T-cell (primary cell): ENCODE data around the gene ALDOA. TPM values are rescaled to one million over a fixed set of nuclear protein-coding genes. Genes with fewer than 3 reads are reported as not detected.

Source experiments
- ATAC-seq, 4 experiments: fragments of 200-7000 bp in 3 of 4; fragments of 150-1000 bp in 1 of 4; cut with Tn5 transposase; replicated peaks in 1 of 4; 1 replicate in 3 of 4; 2 replicates in 1 of 4; pipeline ENCODE4 v1.10.0; 2021; ENCODE audit warnings: moderate library complexity in 3 of 4, mild to moderate bottlenecking in 2 of 4, moderate number of reproducible peaks in 1 of 4
- CTCF ChIA-PET, 2 donors: fragments of 300-600 bp; sonication (Branson Sonifier 250); formaldehyde crosslinking; loops; one replicate each; lab custom pipeline; 2022; ENCODE audit warnings: antibody characterized with exemption in 2 of 2; lab: Charles Lee
- POLR2A ChIA-PET, 2 donors: fragments of 300-600 bp; sonication (Branson Sonifier 250); formaldehyde crosslinking; loops; one replicate each; lab custom pipeline; 2022; ENCODE audit warnings: antibody characterized with exemption in 2 of 2; lab: Charles Lee
- DNase-seq, 35 experiments: peaks; one replicate each; pipeline versions ENCODE4 v3.0.0 to v3.0.0-alpha.2; 2013 to 2023
- H3K27ac ChIP-seq: one replicate; pipeline ENCODE4 v1.5.1; 2013; ENCODE audit warnings: low read length
- H3K27me3 ChIP-seq, 2 experiments: replicated peaks in 1 of 2; 1 replicate in 1 of 2; 2 replicates in 1 of 2; pipeline versions ENCODE4 v1.6.1 to v1.7.0; 2013; ENCODE audit warnings: low read length in 1 of 2, mixed read lengths in 1 of 2; ENCODE audit not compliant: control insufficient read depth in 2 of 2, insufficient read depth in 2 of 2; ENCODE audit errors: extremely low read depth in 1 of 2
- H3K36me3 ChIP-seq, 2 donors: 1 replicate in 1 of 2; 2 replicates in 1 of 2; pipeline versions ENCODE4 v1.6.1 to v1.7.0; 2013; ENCODE audit warnings: low read length in 1 of 2; ENCODE audit not compliant: control insufficient read depth in 2 of 2, insufficient read depth in 1 of 2; ENCODE audit errors: extremely low read depth in 1 of 2
- H3K4me1 ChIP-seq, 2 experiments: 1 replicate in 1 of 2; 2 replicates in 1 of 2; pipeline versions ENCODE4 v1.6.1 to v1.7.0; 2013; ENCODE audit warnings: low read length in 2 of 2, mixed read lengths in 1 of 2; ENCODE audit not compliant: insufficient read depth in 2 of 2, control insufficient read depth in 1 of 2; ENCODE audit errors: extremely low read depth in 1 of 2
- H3K4me3 ChIP-seq, 2 donors: 1 replicate in 1 of 2; 2 replicates in 1 of 2; pipeline versions ENCODE4 v1.5.1 to v1.7.0; 2013; ENCODE audit warnings: mild to moderate bottlenecking in 2 of 2, low read length in 1 of 2, moderate library complexity in 1 of 2; ENCODE audit not compliant: control insufficient read depth in 1 of 2; ENCODE audit errors: extremely low read depth in 1 of 2
- H3K9me3 ChIP-seq: 2 replicates; pipeline ENCODE4 v1.7.0; 2013
- H3K27ac Mint-ChIP-seq, 2 donors: one replicate each; pipeline ENCODE4 v1.8.0; 2020 to 2021; ENCODE audit warnings: mild to moderate bottlenecking in 2 of 2, mixed read lengths in 2 of 2
- H3K27me3 Mint-ChIP-seq, 2 donors: one replicate each; pipeline ENCODE4 v1.8.0; 2021 to 2022; ENCODE audit warnings: mixed read lengths in 2 of 2
- H3K36me3 Mint-ChIP-seq: one replicate; pipeline ENCODE4 v1.8.0; 2021; ENCODE audit warnings: mixed read lengths
- H3K4me1 Mint-ChIP-seq, 3 donors: one replicate each; pipeline ENCODE4 v1.8.0; 2020 to 2022; ENCODE audit warnings: mixed read lengths in 3 of 3, mild to moderate bottlenecking in 1 of 3
- H3K4me3 Mint-ChIP-seq, 3 donors: one replicate each; pipeline ENCODE4 v1.8.0; 2020 to 2022; ENCODE audit warnings: mild to moderate bottlenecking in 3 of 3, mixed read lengths in 3 of 3, moderate library complexity in 3 of 3
- H3K9me3 Mint-ChIP-seq, 3 donors: one replicate each; pipeline ENCODE4 v1.8.0; 2020 to 2022; ENCODE audit warnings: mixed read lengths in 3 of 3
- WGBS: methylation state at CpG from one replicate; pipeline ENCODE4 v1.1.5; 2013; ENCODE audit warnings: missing lambda C conversion rate; ENCODE audit not compliant: insufficient coverage; 5-methylcytosine and 5-hydroxymethylcytosine counted together
- total RNA-seq, 35 experiments: library from RNA in 6 of 35; stranded (reverse) in 6 of 35; fragments of 120-200 nt in 1 of 35; gene quantifications; one replicate each; pipeline versions ENCODE4 v1.2.1 to v1.2.4 and lab custom pipeline; 2013 to 2026

Gene ALDOA
- total RNA-seq, 5 donors from 2014 or later (not counting 1 experiment from before 2014, with no cell fraction given), result 367 to 715 (median 567) TPM

DNA sequence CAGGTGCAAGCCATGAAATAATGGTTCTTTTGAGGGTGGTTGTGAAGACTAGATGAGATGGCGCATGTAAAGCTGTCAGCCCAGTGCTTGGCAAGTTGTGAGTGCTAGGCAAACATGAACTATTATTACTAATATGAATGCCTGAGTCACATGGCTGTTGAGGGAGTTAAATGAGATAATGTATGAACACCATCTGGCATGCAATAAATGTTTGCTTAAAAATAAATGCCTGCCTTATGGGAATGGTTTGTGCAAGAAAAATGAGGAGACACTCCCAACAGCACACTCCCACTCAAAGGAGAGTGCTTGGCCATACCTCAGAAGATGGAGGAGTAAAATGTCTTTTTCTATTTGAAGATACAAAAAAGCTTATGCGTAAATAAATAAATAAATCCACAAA is 53.9 kb downstream of the ALDOA start:
- Mint-ChIP-seq H3K4me1 (peaks cover 34 to 38% (median 37%) of the 10 kb centered on the region in 3 donors), H3K36me3 (peaks cover 13% of the 10 kb centered on the region), H3K27me3 (no peaks in the 10 kb centered on the region), H3K9me3 (no peaks in the 10 kb centered on the region), H3K4me3 (no peak overlapping the region), H3K27ac (peak overlapping the region in 1 of 2 donors; percentile 56)
- no peak for DNase-seq
- Histone ChIP-seq H3K4me3 (no peak overlapping the region), H3K27me3 (no peaks in the 10 kb centered on the region), H3K36me3 (peaks cover 8 to 33% of the 10 kb centered on the region in 2 donors), H3K4me1 (peaks cover 9 to 46% of the 10 kb centered on the region in 2 experiments), H3K9me3 (no peaks in the 10 kb centered on the region), H3K27ac (no peak overlapping the region)
- ChIA-PET POLR2A (interaction anchor here in 1 of 2 donors (0.7 kb wide), 1 partner anchor 222 kb away, joined by 3 read pairs; no protein-coding TSS in a partner anchor), CTCF (interaction anchor here in 1 of 2 donors (0.5 to 1.2 kb wide), 2 partner anchors 18 to 432 kb away, joined by 3 read pairs; no protein-coding TSS in a partner anchor)
- no peak for ATAC-seq
- WGBS, result no CpG with 5 or more reads among the region's 2 CpGs

Other genes with a start within 250 kb of the ALDOA start
- 10 to 100 TPM; 16.0 to 47.2 (median 40.6) TPM for gene PAGR1, start 249.6 kb upstream of the ALDOA start, total RNA-seq
- 100 to 1,000 TPM; 140 to 173 (median 158) TPM for gene MVP, start 245.3 kb upstream of the ALDOA start, total RNA-seq
- gene CDIPT, start 202.5 kb upstream of the ALDOA start, total RNA-seq, result 10 to 100 TPM; 37.1 to 87.0 (median 79.7) TPM
- under 1 TPM in 3 of 5 donors, not detected in 2; 0.16 to 0.82 (median 0.47) TPM for gene SEZ6L2, start 166.2 kb upstream of the ALDOA start, total RNA-seq
- not detected for gene ASPHD1, start 165.3 kb upstream of the ALDOA start, total RNA-seq
- gene KCTD13, start 139.5 kb upstream of the ALDOA start, total RNA-seq, result 10 to 100 TPM; 48.4 to 87.3 (median 79.1) TPM
- gene TMEM219, start 103.7 kb upstream of the ALDOA start, total RNA-seq, result 10 to 100 TPM; 66.7 to 93.9 (median 80.4) TPM
- gene TAOK2, start 91.9 kb upstream of the ALDOA start, total RNA-seq, result 10 to 100 TPM; 26.1 to 58.3 (median 55.9) TPM
- gene HIRIP3, start 70.1 kb upstream of the ALDOA start, total RNA-seq, result 10 to 100 TPM; 15.0 to 22.8 (median 20.3) TPM
- 100 to 1,000 TPM in 3 of 5 donors, 10 to 100 TPM in 2; 84.8 to 152 (median 128) TPM for gene INO80E, start 69.5 kb upstream of the ALDOA start, total RNA-seq
- gene DOC2A, start 54.7 kb upstream of the ALDOA start, total RNA-seq, result under 1 TPM in 4 of 5 donors, not detected in 1; 0.15 to 0.38 (median 0.26) TPM
- gene C16orf92, start 42.6 kb upstream of the ALDOA start, total RNA-seq, result not detected
- under 1 TPM in 3 of 5 donors, not detected in 2; 0.25 to 0.32 (median 0.25) TPM for gene TLCD3B, start 34.5 kb upstream of the ALDOA start, total RNA-seq
- 100 to 1,000 TPM in 2 of 5 donors, 10 to 100 TPM in 3; 71.2 to 110 (median 97.9) TPM for gene PPP4C, start 10.2 kb downstream of the ALDOA start, total RNA-seq
- 1 to 10 TPM; 1.4 to 2.0 (median 1.5) TPM for gene TBX6, start 26.2 kb downstream of the ALDOA start, total RNA-seq
- gene YPEL3, start 30.5 kb downstream of the ALDOA start, total RNA-seq, result 100 to 1,000 TPM; 105 to 277 (median 226) TPM
- 10 to 100 TPM; 11.1 to 27.2 (median 22.1) TPM for gene GDPD3, start 47.8 kb downstream of the ALDOA start, total RNA-seq
- gene MAPK3, start 57.5 kb downstream of the ALDOA start, total RNA-seq, result 10 to 100 TPM; 55.5 to 76.0 (median 63.2) TPM
- gene CORO1A, start 117.8 kb downstream of the ALDOA start, total RNA-seq, result 1,000 to 10,000 TPM in 2 of 5 donors, 100 to 1,000 TPM in 3; 708 to 1,286 (median 987) TPM
- 100 to 1,000 TPM in 3 of 5 donors, 10 to 100 TPM in 2; 47.0 to 115 (median 100) TPM for gene BOLA2B, start 127.9 kb downstream of the ALDOA start, total RNA-seq
- 100 to 1,000 TPM in 2 of 5 donors, 10 to 100 TPM in 3; 31.6 to 114 (median 86.4) TPM for gene SLX1A, start 128.1 kb downstream of the ALDOA start, total RNA-seq
- gene SULT1A3, start 133.5 kb downstream of the ALDOA start, total RNA-seq, result 10 to 100 TPM; 25.8 to 42.6 (median 30.8) TPM
- gene NPIPB13, start 182.7 kb downstream of the ALDOA start, total RNA-seq, result 10 to 100 TPM; 15.7 to 43.6 (median 29.2) TPM